ENCODE data around the gene ZFPL1.
A peak's percentile ranks its signal among the peaks of the same experiment; 100 is the strongest.

ZFPL1 gene

GRCh38 chr11:65069217-65069616 is 14.8 kb upstream of the ZFPL1 start:
- no peak for TF ChIP-seq CTCF (IDR thresholded peaks at IDR 0.05; ENCODE audit: low read depth, low read length)
- DNase-seq (ENCODE audit: extremely low read depth, low read depth) = no peak

GRCh38 chr11:65071907-65072630 is 12.0 kb upstream of the ZFPL1 start:
- no peak for TF ChIP-seq CTCF (IDR thresholded peaks at IDR 0.05; ENCODE audit: low read depth, low read length)
- no peak for DNase-seq (ENCODE audit: extremely low read depth, low read depth)

GRCh38 chr11:65072631-65072966 is 11.4 kb upstream of the ZFPL1 start:
- no peak for TF ChIP-seq CTCF (IDR thresholded peaks at IDR 0.05; ENCODE audit: low read depth, low read length)

GRCh38 chr11:65077451-65077850 is 6.6 kb upstream of the ZFPL1 start:
- DNase-seq (ENCODE audit: extremely low read depth, low read depth) = no peak
- TF ChIP-seq CTCF (IDR thresholded peaks at IDR 0.05; ENCODE audit: low read depth, low read length) = no peak

More at GRCh38 chr11:65072631-65072966, 11.4 kb upstream of the ZFPL1 start:
- DNase-seq (ENCODE audit: extremely low read depth, low read depth) = no peak

- TF ChIP-seq CTCF (IDR thresholded peaks at IDR 0.05; ENCODE audit: low read depth, low read length) = peak; percentile 42
- no peak for DNase-seq (ENCODE audit: extremely low read depth, low read depth)
Observed at GRCh38 chr11:65078151-65078550, 5.9 kb upstream of the ZFPL1 start.

GRCh38 chr11:65078786-65079342 is 5.2 kb upstream of the ZFPL1 start:
- no peak for DNase-seq (ENCODE audit: extremely low read depth, low read depth)
- no peak for TF ChIP-seq CTCF (IDR thresholded peaks at IDR 0.05; ENCODE audit: low read depth, low read length)

GRCh38 chr11:65083134-65083833 is 738 bp upstream of the ZFPL1 start:
- TF ChIP-seq CTCF (IDR thresholded peaks at IDR 0.05; ENCODE audit: low read depth, low read length) = no peak
- no peak for DNase-seq (ENCODE audit: extremely low read depth, low read depth)
